ENCODE results near the gene NADSYN1.

The NADSYN1 gene

GRCh38 chr11:71499546-71499945 is 46.5 kb downstream of the NADSYN1 start:
- no peak overlapping the region for H3K9ac ChIP-seq (ENCODE audit: low read length)
- no peaks in the 10 kb centered on the region for H3K27me3 ChIP-seq (ENCODE audit: low read depth, low read length)
- H3K4me2 ChIP-seq (ENCODE audit: low read length), result no peak overlapping the region
- H3K9me3 ChIP-seq (ENCODE audit: insufficient read depth, low read length), result no peaks in the 10 kb centered on the region
- no peak overlapping the region for H3K4me3 ChIP-seq (ENCODE audit: low read length)
- no peak for TF ChIP-seq EZH2phosphoT487 (IDR thresholded peaks at IDR 0.05; ENCODE audit: low read depth)
- TF ChIP-seq CTCF (IDR thresholded peaks at IDR 0.05; ENCODE audit: low read depth, low read length), result no peak
- H3K4me1 ChIP-seq (ENCODE audit: low read length), result no peaks in the 10 kb centered on the region
- H3K79me2 ChIP-seq (ENCODE audit: low read length), result no peaks in the 10 kb centered on the region
- no peak overlapping the region for H2AFZ ChIP-seq (ENCODE audit: low read depth, low read length)
- no peak overlapping the region for H3K27ac ChIP-seq (ENCODE audit: low read length)
- peaks cover 49% of the 10 kb centered on the region for H3K36me3 ChIP-seq (replicated peaks; ENCODE audit: low read depth, low read length)
- H4K20me1 ChIP-seq (ENCODE audit: insufficient read depth, low read length), result no peaks in the 10 kb centered on the region

- TF ChIP-seq EZH2phosphoT487 (IDR thresholded peaks at IDR 0.05; ENCODE audit: low read depth), result no peak
- Histone ChIP-seq H3K4me1 (ENCODE audit: low read length) (no peaks in the 10 kb centered on the region), H4K20me1 (ENCODE audit: insufficient read depth, low read length) (no peaks in the 10 kb centered on the region), H3K9me3 (ENCODE audit: insufficient read depth, low read length) (no peaks in the 10 kb centered on the region), H3K36me3 (replicated peaks; ENCODE audit: low read depth, low read length) (peaks cover 41% of the 10 kb centered on the region), H3K27ac (ENCODE audit: low read length) (no peak overlapping the region), H3K79me2 (ENCODE audit: low read length) (no peaks in the 10 kb centered on the region), H3K27me3 (ENCODE audit: low read depth, low read length) (no peaks in the 10 kb centered on the region), H3K4me3 (ENCODE audit: low read length) (no peak overlapping the region), H3K9ac (ENCODE audit: low read length) (no peak overlapping the region), H2AFZ (ENCODE audit: low read depth, low read length) (no peak overlapping the region), H3K4me2 (ENCODE audit: low read length) (no peak overlapping the region)
Observed at GRCh38 chr11:71500601-71501021, 47.6 kb downstream of the NADSYN1 start.

- Histone ChIP-seq H3K9me3 (ENCODE audit: insufficient read depth, low read length) (no peaks in the 10 kb centered on the region), H3K4me2 (ENCODE audit: low read length) (no peak overlapping the region), H4K20me1 (ENCODE audit: insufficient read depth, low read length) (no peaks in the 10 kb centered on the region), H2AFZ (ENCODE audit: low read depth, low read length) (no peak overlapping the region), H3K27ac (ENCODE audit: low read length) (no peak overlapping the region), H3K4me1 (ENCODE audit: low read length) (no peaks in the 10 kb centered on the region), H3K36me3 (replicated peaks; ENCODE audit: low read depth, low read length) (peaks cover 36% of the 10 kb centered on the region), H3K9ac (ENCODE audit: low read length) (no peak overlapping the region), H3K79me2 (ENCODE audit: low read length) (no peaks in the 10 kb centered on the region), H3K4me3 (ENCODE audit: low read length) (no peak overlapping the region), H3K27me3 (ENCODE audit: low read depth, low read length) (no peaks in the 10 kb centered on the region)
- TF ChIP-seq EZH2phosphoT487 (IDR thresholded peaks at IDR 0.05; ENCODE audit: low read depth), result no peak
- no peak for TF ChIP-seq CTCF (IDR thresholded peaks at IDR 0.05; ENCODE audit: low read depth, low read length)
Observed at GRCh38 chr11:71501071-71501985, 48.3 kb downstream of the NADSYN1 start.

GRCh38 chr11:71502026-71502425 is 49.0 kb downstream of the NADSYN1 start:
- Histone ChIP-seq H4K20me1 (ENCODE audit: insufficient read depth, low read length) (no peaks in the 10 kb centered on the region), H3K79me2 (ENCODE audit: low read length) (no peaks in the 10 kb centered on the region), H3K9me3 (ENCODE audit: insufficient read depth, low read length) (no peaks in the 10 kb centered on the region), H2AFZ (ENCODE audit: low read depth, low read length) (no peak overlapping the region), H3K27ac (ENCODE audit: low read length) (no peak overlapping the region), H3K9ac (ENCODE audit: low read length) (no peak overlapping the region), H3K36me3 (replicated peaks; ENCODE audit: low read depth, low read length) (peaks cover 33% of the 10 kb centered on the region), H3K4me2 (ENCODE audit: low read length) (no peak overlapping the region), H3K4me1 (ENCODE audit: low read length) (no peaks in the 10 kb centered on the region), H3K27me3 (ENCODE audit: low read depth, low read length) (no peaks in the 10 kb centered on the region), H3K4me3 (ENCODE audit: low read length) (no peak overlapping the region)
- TF ChIP-seq CTCF (IDR thresholded peaks at IDR 0.05; ENCODE audit: low read depth, low read length), result no peak
- TF ChIP-seq EZH2phosphoT487 (IDR thresholded peaks at IDR 0.05; ENCODE audit: low read depth), result no peak
